ENCODE data around the gene CAND2. TPM values are rescaled to one million over a fixed set of nuclear protein-coding genes. Genes with fewer than 3 reads are reported as not detected.
"Not testable (repeated sequence)": the region's sequence is repeated elsewhere in the genome, so short reads cannot be mapped to it uniquely, and the experiment has no call there.

Gene CAND2
- total RNA-seq, 1 donor from 2014 or later: 14.0 TPM

GRCh38 chr3:12772462-12772861, 24.0 kb upstream of the CAND2 start:
- H3K27ac Mint-ChIP-seq: no peak overlapping the region
- no peak for TF ChIP-seq CTCF (IDR thresholded peaks at IDR 0.05; ENCODE audit: unreplicated experiment)
- no peaks in the 10 kb centered on the region for H3K27me3 Mint-ChIP-seq (ENCODE audit: low read depth)

GRCh38 chr3:12773030-12773709, 23.3 kb upstream of the CAND2 start:
- no peaks in the 10 kb centered on the region for H3K36me3 Mint-ChIP-seq
- no peak overlapping the region for H3K27ac Mint-ChIP-seq
- peaks cover 4% of the 10 kb centered on the region for H3K9me3 Mint-ChIP-seq
- DNase-seq (ENCODE audit: low spot score in 2 of 2, unreplicated experiment in 2 of 2): no peak
- no peaks in the 10 kb centered on the region for H3K27me3 Mint-ChIP-seq (ENCODE audit: low read depth)
- H3K4me1 Mint-ChIP-seq: peaks cover 12% of the 10 kb centered on the region
- no peak for TF ChIP-seq CTCF (IDR thresholded peaks at IDR 0.05; ENCODE audit: unreplicated experiment)
- no peak overlapping the region for H3K4me3 Mint-ChIP-seq

More at GRCh38 chr3:12772462-12772861, 24.0 kb upstream of the CAND2 start:
- DNase-seq (ENCODE audit: low spot score in 2 of 2, unreplicated experiment in 2 of 2): no peak
- no peak overlapping the region for H3K4me3 Mint-ChIP-seq
- H3K4me1 Mint-ChIP-seq: peaks cover 12% of the 10 kb centered on the region
- H3K36me3 Mint-ChIP-seq: no peaks in the 10 kb centered on the region
- peaks cover 4% of the 10 kb centered on the region for H3K9me3 Mint-ChIP-seq

DNA sequence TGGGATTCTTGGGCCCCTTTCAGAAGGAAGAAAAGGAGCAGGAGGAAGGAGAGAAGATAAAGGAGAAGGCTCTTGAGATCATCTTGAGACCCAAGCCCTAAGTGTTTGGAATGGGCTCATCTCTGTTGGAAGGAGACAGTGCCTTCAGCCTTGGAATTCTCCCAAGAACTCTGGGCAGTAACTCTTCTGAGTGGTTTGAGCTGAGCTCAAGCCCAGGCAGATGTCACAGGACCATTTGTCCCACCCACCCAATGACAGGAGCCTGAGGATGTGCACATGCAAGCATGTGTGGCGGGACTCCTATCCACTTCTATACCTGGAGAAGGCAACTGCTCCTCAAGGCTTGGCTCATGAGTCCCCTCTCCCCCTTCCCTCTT, 22.8 kb upstream of the CAND2 start:
- Mint-ChIP-seq H3K9me3 (peaks cover 4% of the 10 kb centered on the region), H3K36me3 (no peaks in the 10 kb centered on the region), H3K27me3 (ENCODE audit: low read depth) (no peaks in the 10 kb centered on the region), H3K27ac (no peak overlapping the region), H3K4me3 (no peak overlapping the region), H3K4me1 (peaks cover 12% of the 10 kb centered on the region)
- no peak for TF ChIP-seq CTCF (IDR thresholded peaks at IDR 0.05; ENCODE audit: unreplicated experiment)
- DNase-seq (ENCODE audit: low spot score in 2 of 2, unreplicated experiment in 2 of 2): no peak

- Mint-ChIP-seq H3K9me3 (peaks cover 4% of the 10 kb centered on the region), H3K4me1 (peaks cover 14% of the 10 kb centered on the region), H3K27me3 (ENCODE audit: low read depth) (no peaks in the 10 kb centered on the region), H3K27ac (no peak overlapping the region), H3K36me3 (no peaks in the 10 kb centered on the region), H3K4me3 (no peak overlapping the region)
- DNase-seq (ENCODE audit: low spot score in 2 of 2, unreplicated experiment in 2 of 2): no peak
- no peak for TF ChIP-seq CTCF (IDR thresholded peaks at IDR 0.05; ENCODE audit: unreplicated experiment)
Observed at GRCh38 chr3:12774619-12775018, 21.9 kb upstream of the CAND2 start.

DNA sequence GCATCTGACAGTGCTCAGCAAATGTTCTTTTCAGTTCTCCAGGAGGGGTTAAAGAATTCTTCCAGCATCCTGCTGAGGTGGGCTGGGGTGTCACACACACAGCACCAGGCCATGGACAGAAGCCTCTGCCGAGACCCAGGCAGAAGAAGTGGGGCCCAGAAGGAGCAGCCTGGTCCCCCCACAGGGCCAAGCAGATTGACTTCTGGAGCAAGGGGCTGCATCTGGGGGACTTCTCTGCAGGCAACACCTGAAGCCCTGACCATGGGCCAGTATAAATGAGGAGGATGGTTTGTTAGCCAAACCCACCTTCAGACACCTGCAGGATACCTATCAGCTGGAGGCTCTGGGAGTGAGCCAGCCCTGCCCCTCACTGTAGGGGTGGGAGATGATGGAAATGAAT, 21.3 kb upstream of the CAND2 start:
- Mint-ChIP-seq H3K36me3 (no peaks in the 10 kb centered on the region), H3K9me3 (peaks cover 4% of the 10 kb centered on the region), H3K4me3 (no peak overlapping the region), H3K4me1 (peaks cover 15% of the 10 kb centered on the region), H3K27me3 (ENCODE audit: low read depth) (no peaks in the 10 kb centered on the region), H3K27ac (no peak overlapping the region)
- TF ChIP-seq CTCF (IDR thresholded peaks at IDR 0.05; ENCODE audit: unreplicated experiment): no peak
- DNase-seq (ENCODE audit: low spot score in 2 of 2, unreplicated experiment in 2 of 2): no peak

GRCh38 chr3:12775970-12776369, 20.5 kb upstream of the CAND2 start:
- not testable (repeated sequence) for H3K27me3 Mint-ChIP-seq (ENCODE audit: low read depth); H3K27ac Mint-ChIP-seq; H3K4me3 Mint-ChIP-seq; H3K9me3 Mint-ChIP-seq; H3K36me3 Mint-ChIP-seq; DNase-seq (ENCODE audit: low spot score in 2 of 2, unreplicated experiment in 2 of 2)
- H3K4me1 Mint-ChIP-seq: peaks cover 23% of the 10 kb centered on the region
